ENCODE measurements around the gene TRAM1L1.

TRAM1L1 gene

GRCh38 chr4:117063961-117064696 is 21.2 kb downstream of the TRAM1L1 start:
- no peak overlapping the region for H3K27ac ChIP-seq (ENCODE audit: insufficient read depth in 1 of 2, low read depth in 1 of 2, low read length in 2 of 2, poor library complexity in 1 of 2, severe bottlenecking in 2 of 2)
- ChIA-PET CTCF (no interaction called here), POLR2A (no interaction called here)
- no peaks in the 10 kb centered on the region for H3K27me3 ChIP-seq (replicated peaks in 2 of 5; ENCODE audit: control insufficient read depth in 4 of 5, insufficient read depth in 5 of 5, low read length in 4 of 5)
- no peaks in the 10 kb centered on the region for H3K36me3 ChIP-seq (ENCODE audit: control insufficient read depth in 4 of 4, insufficient read depth in 4 of 4, low read length in 3 of 4)
- H3K9me3 ChIP-seq (ENCODE audit: control extremely low read depth in 1 of 5, control insufficient read depth in 4 of 5, insufficient read depth in 2 of 5, low read depth in 1 of 5, low read length in 4 of 5): peaks cover 0 to 3% (median 0%) of the 10 kb centered on the region in 5 experiments
- no peak overlapping the region for H3K4me3 ChIP-seq (ENCODE audit: control insufficient read depth in 1 of 7, extremely low read depth in 1 of 7, insufficient read depth in 4 of 7, low read depth in 2 of 7, low read length in 6 of 7)
- no peak for DNase-seq
- WGBS (ENCODE audit: insufficient coverage): 95% methylated on average over 2 of the region's 2 CpGs
- no peaks in the 10 kb centered on the region for H3K4me1 ChIP-seq (ENCODE audit: control extremely low read depth in 1 of 4, control insufficient read depth in 4 of 4, insufficient read depth in 4 of 4, low read length in 3 of 4)

- no peaks in the 10 kb centered on the region for H3K36me3 ChIP-seq (ENCODE audit: control insufficient read depth in 4 of 4, insufficient read depth in 4 of 4, low read length in 3 of 4)
- ChIA-PET POLR2A (no interaction called here), CTCF (no interaction called here)
- DNase-seq: no peak
- no peaks in the 10 kb centered on the region for H3K27me3 ChIP-seq (replicated peaks in 2 of 5; ENCODE audit: control insufficient read depth in 4 of 5, insufficient read depth in 5 of 5, low read length in 4 of 5)
- no peak overlapping the region for H3K4me3 ChIP-seq (ENCODE audit: control insufficient read depth in 1 of 7, extremely low read depth in 1 of 7, insufficient read depth in 4 of 7, low read depth in 2 of 7, low read length in 6 of 7)
- H3K4me1 ChIP-seq (ENCODE audit: control extremely low read depth in 1 of 4, control insufficient read depth in 4 of 4, insufficient read depth in 4 of 4, low read length in 3 of 4): no peaks in the 10 kb centered on the region
- peaks cover 0 to 1% (median 0%) of the 10 kb centered on the region in 5 experiments for H3K9me3 ChIP-seq (ENCODE audit: control extremely low read depth in 1 of 5, control insufficient read depth in 4 of 5, insufficient read depth in 2 of 5, low read depth in 1 of 5, low read length in 4 of 5)
- 95% methylated on average over 3 of the region's 5 CpGs for WGBS (ENCODE audit: insufficient coverage)
- no peak overlapping the region for H3K27ac ChIP-seq (ENCODE audit: insufficient read depth in 1 of 2, low read depth in 1 of 2, low read length in 2 of 2, poor library complexity in 1 of 2, severe bottlenecking in 2 of 2)
Observed at GRCh38 chr4:117042962-117043361, 42.4 kb downstream of the TRAM1L1 start.
